Stimulated activated CD4-positive, alpha-beta T cell treated with anti-CD3 and anti-CD28 coated beads, Interleukin-12 subunit alpha, Interleukin-12 subunit beta, amount 100 ng/mL, for 48 hours (primary cell): ENCODE measurements around the gene TMEM132C.

Source experiments
- DNase-seq, 3 donors: peaks; one replicate each; pipeline ENCODE4 v3.0.0-alpha.2; 2020; ENCODE audit warnings: low read depth in 2 of 3, low spot score in 1 of 3

TMEM132C gene

DNA sequence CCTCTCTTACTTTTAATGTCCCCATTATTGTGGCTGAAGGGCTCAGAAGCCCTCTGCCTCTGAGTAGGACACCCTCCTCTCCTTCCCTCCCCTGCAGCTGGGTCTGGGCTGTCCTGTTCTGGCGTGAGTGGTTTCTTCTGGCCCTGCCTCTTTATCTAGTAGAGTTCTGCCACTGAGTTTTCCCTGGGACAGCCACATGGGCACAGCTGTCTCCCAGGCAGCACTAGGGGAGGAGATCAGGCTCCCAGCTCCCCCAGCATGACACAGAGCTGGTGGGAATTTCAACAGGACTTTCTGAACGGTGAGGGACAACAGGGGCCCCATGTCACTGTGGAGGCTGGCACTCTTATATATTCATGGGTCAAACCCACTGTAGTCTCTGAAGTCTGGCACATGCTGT is 21.4 kb downstream of the TMEM132C start:
- no peak for DNase-seq

DNA sequence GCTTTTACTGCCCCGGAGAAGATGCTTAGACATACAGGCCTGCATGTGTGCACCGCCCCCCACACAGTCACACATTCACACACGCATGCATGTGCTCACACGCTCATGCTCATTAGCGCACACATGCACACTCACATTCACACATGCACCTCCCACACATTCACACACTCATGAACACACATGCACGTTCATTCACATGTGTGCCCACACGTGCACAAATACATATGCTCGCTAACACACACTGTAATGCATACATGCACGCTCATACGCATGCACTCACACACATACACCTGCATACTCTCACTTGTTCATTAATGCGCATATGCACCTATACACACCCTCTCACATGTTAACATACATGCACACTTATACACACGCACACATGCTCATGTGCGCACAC is 21.9 kb downstream of the TMEM132C start:
- no peak for DNase-seq

DNA sequence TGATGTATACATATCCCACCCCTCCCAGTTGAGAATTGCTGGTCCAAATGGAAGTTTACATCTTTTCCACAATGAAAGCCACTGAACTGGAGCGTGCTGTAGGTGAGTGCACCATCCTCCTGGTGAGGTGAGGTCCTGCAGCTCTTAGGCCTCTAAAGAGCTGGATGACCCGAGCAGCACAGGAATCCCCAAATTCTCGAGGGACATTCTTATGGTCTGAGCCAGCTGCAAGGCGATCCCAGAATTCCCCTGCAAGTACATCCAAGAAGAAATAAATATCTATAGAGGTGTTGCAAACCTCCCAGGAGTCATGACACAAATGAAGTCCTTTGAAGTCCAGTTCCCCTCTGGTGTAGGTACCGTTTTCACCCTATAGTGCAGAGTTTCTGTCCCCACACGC is 24.0 kb downstream of the TMEM132C start:
- no peak for DNase-seq

DNA sequence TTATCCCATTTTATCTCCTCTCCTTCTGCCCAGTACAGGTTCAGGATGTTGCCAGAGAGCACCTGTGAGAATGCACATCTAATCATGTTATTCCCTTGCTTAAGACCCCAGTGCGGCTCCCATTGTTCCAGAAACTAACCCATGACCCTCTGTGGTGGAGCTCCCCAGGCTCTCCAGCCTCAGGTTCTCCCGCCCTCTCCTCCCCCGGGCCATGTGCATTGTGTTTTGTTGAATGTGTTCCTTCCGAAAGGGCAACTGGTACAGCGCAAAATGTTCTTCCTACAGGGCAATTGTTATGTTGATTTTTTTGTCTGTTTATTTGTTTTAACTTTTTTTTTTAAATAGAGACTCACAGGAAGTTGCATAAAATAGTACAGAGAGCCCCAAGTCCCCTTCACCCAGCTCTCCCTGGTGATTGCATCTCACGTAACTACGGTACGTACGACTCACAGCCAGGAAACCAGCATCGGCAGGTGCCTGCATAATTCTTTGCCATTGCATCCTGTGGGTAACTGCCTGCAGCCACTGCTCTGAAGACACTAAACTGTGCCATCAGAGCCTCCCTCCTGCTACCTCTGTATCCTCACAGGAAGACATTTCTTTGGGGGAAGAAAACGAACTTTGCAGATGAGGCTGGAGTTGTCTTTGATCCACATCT is 31.2 kb downstream of the TMEM132C start:
- DNase-seq, result no peak

DNA sequence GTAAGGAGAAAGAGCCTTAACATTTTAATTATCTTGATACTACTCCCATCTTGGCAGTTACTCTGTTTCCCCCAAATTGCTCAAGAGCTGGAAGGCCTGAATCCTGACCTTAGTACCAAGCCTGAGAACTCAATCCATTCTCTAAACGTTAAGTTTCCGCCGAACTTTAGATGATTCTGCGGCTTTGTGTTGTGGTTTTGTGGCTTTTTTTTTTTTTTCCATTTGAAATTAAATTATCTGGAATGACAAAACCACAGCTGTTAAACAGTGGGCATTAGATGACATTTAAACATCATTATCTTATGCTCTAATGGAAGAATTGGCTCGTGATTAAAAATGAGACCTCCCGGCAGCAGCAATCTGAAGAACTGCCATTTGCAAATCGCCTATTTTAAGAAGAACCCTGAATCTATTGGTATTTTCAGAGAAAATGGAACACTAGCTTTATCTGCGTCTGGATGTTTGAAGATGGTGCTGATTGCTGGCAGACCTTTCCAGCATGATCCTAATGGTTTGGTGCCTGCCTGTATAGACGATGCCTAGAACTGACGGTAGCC is 38.4 kb downstream of the TMEM132C start:
- no peak for DNase-seq

DNA sequence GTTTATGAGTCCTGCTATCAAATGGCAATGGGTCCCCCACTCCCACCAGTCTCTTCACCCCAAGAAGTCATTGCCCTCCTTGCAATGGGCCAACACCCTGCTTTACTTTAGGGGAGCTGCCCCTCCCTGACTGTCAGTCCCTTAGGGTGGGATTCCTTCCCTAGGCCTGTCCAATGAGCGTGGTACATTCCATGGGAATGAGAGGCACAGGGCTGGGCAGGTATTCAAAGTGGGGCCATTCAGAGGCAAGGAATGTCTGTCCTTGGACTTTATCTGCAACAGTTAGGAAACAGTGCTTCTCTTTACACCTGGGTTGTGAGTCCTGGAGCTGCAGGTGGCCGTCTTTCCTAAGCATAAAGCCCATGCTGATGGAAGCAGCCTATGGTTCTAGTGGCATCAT is 40.8 kb downstream of the TMEM132C start:
- no peak for DNase-seq

DNA sequence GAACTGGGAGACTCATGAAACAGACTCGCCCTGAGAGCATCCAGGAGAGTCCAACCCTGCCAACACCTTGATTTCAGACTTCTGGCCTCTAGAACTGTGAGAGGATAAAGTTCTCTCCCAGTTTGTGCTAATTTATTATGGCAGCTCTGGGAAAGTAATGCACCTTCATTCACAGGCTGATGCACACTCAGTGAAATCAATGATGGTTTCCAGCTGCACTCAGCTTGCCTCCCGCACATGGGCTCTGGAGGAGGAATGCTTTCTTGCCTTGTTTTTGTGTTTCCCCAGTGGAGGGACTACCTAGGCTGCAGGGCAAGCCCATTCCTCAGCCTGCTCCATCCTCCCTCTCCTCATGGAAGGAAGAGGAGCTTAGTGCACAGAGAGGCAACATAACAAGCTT is 45.7 kb downstream of the TMEM132C start:
- DNase-seq, result no peak

DNA sequence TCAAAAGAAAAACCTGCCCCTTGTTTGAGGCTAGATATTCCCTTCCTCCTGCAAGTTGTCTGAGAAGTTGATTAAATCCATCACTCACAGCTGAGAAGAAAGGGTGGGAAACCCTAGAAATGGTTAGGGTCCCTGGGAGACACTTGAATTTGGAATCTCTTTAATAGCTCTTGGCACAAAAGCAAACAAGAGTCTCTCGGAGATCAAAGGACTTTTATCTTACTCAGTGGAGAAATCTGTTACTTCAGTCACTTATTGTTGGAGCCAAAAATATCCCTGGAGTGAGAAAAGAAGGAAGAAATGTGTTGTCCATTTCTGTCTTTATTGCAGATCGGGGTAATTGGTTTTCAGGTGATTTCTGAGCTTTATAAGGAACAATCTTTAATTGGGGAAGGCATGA is 47.0 kb downstream of the TMEM132C start:
- DNase-seq, result no peak

DNA sequence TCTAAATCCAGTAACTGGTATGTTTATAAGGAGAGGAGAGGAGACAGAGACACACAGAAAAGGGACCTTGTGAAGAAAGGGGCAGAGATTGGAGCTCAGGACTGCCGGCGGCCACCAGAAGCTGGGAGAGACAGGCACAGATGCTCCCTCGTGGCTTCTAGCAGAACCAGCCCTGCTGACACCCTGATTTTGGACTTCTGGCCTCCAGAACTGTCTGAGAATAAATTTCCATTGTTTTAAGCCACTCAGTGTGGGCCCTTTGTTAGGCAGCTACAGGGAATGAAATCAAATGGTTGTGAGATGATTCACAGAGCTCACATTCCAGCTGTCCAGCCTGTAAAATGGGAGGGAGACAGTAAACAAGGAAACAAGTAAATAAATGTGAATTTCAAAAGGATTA is 47.6 kb downstream of the TMEM132C start:
- DNase-seq, result no peak

DNA sequence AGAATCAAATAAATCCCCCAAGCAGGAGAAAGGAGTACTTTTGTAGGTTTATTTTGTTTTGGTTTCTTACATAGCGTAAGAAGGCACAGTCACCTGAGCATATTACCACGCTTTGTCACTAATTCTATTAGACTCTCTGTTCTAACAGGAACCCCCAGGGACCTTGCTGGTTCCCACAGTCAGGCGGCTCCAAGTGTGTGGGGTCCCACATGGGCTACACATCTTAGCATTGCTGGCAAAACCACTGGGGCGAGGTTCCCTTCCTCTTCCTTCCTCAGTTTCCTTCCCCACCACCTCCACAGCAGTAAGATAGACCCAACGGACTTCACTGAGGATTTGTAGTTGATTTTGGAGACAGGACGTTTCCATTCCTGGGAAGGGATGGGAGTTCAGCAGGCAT is 49.1 kb downstream of the TMEM132C start:
- no peak for DNase-seq

DNA sequence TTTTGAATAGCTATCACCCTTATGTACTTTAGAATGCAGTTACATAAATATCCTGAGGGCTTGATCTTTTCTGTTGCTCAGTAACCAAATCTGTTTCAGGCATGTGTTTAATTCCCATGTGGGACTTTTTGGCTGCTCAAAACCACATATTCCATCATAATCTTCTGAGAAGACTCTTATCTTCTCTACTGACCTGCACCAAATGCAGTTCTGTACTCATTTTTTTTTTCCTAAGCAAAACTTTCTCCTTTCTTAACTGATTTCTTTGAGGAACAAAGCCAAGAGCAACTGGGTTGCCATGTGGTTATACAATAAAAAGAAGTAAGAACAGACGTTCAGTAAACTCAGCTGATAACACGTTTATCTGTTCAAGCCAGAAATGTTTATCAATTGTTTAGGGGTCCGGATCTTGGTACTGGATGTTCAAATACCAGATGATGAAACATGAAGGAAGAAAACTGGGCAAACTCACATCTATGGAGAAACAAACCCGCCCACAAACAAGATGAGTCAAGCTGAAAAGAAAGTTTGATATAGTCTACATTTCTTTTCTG is 50.1 kb downstream of the TMEM132C start:
- DNase-seq, result no peak

DNA sequence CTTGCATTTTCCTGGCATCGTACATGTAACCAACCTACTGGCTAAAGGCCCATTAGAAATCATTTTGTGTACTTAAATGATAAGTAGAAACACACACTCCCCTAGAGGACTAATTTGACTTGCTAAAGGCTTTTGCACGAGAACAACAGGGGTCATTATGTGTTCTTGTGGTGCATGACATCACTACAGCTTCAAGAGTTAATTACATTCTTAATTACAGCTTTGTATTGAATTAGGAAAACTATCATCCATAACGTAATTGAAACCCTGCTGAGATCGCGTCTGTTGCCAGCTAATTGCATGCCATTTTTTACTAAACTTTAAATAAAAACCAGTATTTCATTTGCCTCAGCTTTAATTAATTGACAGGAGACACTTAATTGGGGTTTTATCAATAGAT is 51.4 kb downstream of the TMEM132C start:
- no peak for DNase-seq

DNA sequence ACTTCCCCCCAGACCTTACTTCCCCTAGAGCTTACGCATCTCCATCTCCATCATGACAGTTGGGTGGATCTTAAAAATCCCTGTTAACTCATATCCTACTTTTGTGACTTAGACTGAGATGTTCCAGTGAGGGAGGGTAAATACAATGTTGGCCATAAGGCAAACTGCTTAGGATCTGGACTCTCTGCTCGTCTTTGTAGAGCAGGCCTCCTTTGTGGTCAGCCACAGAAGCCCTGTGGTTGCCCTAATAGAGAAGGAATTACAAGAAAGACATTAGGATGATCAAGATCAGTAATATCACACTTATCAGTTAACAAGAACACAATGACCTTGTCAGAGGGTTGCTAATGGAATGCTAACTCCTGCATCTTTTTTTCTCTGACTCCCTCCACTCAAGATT is 52.0 kb downstream of the TMEM132C start:
- no peak for DNase-seq

DNA sequence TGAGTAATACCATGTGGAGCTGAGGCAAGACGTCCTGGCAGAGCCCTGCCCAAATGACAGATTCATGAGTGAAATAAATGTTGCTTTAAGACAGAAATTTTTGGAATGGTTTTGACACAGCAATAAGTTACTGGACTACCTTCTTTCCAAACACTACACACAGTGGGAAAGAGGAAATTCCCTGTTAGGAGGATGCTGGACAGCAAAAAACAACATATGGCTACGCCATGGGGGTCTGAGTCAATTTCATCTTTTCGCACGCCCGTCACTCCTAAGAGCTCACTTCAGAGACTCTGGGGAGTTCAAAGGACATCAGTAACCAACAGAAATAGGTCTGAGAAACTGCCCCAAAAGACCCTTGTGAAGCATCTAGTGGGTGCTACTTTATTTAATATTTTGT is 55.4 kb downstream of the TMEM132C start:
- no peak for DNase-seq

DNA sequence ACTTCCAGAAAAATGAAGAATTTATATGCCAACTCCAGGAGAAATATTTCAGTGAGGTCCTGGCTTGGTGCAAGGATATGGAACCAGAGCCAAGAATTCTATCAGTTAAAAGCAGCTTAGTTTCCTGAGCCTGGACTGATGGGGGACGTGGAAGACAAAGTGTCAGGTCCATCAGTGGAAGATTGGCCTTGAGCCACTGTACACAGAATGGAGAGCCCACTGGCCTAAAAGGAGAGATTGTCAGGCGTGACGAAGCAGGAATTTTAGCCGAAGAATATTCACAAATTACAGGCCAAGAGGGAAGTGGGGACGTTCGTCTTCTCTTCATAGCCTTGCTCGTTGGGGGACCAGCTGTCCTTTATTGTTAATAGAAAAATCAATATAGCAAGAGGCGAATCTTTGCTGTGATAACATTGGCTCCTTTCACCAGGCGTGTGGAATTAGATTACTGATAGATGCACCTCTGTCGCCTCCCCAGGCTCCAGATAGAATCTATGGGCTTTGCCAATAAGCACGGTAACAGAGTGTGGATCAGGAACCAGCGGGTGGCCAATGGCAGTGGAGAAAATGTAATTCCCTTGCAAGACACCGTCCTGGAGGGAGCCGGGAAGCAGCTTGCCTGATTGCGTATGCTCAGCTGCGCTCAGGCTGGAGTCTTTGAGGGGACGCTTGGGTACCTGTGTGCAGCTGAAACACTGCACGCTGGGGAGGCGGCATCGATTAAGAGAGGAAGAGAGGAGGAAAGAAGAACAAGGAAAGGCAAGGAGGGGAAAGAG is 56.4 kb downstream of the TMEM132C start:
- DNase-seq, result no peak

DNA sequence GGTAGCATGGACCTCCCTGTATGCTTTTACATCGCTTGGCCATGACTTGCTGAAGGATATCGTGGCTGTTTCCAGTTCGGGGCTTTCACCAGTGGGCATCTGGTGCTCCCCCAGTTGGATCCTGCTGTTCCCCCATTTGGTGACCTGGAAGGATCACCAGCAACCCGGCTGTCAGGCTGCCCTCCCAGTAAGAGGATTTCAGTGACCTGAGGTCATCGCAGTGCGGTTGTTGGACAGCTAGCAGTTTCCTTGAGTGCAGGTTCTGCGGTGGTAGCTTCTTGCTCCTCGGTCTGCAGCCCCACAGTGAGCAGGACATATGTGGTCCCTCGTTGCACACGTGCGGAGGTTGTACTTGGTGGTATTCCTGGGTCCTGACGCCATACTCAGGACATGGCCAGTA is 58.7 kb downstream of the TMEM132C start:
- no peak for DNase-seq

DNA sequence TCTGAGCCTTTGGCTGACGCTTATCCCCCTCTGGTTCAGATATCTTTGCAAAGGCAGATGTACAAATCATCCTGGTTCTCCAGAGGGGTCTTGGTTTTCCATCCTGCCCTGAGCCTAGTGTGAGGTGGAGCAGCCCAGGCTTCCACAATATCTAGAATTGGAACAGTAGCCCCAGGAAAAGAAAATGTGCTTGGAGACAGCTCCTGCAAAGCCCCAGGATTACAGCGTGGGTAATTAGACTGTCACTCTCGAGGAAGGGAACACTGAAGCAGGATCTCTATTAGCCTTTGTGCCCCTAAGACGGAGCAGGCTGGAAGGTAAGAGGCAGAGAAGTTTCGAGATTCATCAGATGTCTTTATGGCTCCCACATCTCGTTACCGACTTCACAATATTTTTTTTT is 59.4 kb downstream of the TMEM132C start:
- DNase-seq, result no peak

DNA sequence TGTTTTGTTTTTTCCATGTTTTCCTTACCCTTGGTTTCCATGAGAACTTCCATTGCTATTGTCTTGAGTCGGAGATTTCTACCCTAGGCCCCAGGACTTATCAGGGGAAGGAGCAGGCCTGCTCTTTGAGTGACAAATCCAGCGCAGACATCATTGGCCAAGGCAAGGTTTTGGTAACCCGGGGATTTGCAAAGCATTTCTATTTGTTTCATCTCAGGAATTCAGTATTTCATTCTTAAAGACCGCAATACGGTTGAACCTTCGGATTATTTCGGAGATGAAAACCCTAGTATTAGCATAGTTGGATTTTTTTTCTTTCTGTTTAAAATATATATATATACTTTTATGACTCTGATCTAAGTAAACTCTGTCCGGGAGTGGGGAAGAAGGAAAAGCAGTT is 62.0 kb downstream of the TMEM132C start:
- DNase-seq, result no peak

DNA sequence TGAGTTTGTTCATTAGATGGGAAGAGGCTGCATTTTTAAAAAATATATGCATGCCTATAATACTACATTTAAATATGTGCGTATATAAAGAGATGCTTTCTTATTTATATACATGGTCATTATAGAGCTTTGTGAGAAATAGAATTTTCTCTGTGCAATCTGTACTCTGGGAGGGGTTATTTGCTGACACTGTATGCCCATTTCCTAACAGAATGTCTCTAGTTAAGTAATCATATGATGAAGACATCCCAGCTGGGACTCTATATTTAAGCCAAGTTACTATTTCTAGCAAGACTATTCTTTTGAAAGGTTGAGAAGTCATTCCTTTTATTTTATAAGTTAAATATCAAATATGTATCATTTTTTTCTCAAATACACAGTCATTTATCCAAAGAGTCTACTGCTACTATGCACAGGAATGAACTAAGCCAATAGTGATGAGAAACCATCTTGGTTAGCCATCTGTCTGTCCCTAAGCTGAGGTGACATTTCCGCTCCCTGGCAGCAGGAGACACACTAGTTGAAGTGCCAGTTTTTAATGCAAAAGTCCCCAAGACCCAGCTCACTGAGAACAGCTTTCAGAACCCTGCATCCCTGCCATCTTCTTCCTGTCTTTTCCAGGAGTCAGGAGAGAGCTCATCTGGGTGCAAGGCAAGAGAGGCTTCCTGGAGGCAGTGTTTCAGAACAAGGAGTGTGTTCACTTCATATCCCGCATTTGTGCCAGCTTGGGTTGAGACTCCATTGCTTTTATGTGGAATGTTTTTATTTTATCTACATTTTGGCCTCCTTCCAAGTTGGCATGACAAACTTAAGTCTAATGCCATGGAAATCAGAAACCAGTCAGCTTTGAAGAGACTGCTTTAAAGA is 69.5 kb downstream of the TMEM132C start:
- no peak for DNase-seq

DNA sequence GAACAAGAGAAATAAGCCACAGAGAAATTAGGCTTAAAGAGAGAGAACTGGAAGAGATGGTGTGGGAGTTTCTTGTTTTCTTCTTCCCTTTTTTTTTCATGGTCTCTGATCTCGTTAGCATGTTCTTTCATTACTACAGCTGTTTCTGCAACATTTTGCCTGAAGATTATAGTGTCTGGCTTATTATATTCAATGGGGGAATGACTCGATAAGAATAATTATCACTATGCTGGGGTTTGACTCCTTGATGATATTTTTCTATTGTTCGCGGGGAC is 70.0 kb downstream of the TMEM132C start:
- no peak for DNase-seq

DNA sequence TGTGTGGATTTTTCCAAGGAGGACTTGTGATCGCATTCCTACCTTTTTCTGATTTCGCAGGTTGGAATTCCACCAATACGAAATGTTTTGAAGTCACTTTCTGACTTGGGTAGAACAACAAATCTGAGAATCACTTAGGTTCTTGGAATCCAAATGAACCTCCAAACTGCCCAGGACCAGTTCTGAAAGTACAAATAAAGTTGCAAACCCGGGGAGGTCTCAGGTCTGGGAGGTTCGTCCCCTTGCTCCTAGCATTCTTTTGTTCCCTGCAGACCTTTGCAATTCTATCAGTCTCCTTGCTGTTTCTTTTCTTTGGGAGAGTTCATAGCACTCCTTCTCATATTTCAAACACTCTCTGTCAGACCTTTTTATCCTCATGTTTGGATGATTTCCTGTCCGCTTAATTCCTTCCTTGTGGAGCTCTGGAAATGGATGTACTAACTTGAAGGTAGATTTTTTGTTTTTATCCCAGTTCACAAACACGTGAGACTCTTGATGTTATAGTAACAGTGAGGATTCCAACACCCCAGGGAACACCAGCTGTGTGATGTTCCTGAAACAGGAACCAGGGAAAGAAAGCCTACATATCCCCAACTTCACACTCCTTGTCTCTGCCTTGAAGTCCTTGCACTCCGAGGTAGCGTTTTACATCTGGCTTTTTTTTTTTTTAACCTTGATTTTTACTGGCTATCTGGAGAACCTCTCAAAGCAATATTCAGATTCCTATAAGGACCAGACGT is 70.6 kb downstream of the TMEM132C start:
- DNase-seq, result no peak
